NK-92 treated with Interleukin-12 subunit alpha and Interleukin-12 subunit beta, amount 100 ng/mL, for 24 hours (cell line): ENCODE data around the gene KATNIP.

Experiments
- DNase-seq: peaks from one replicate; lab custom pipeline; 2025; lab: John Stamatoyannopoulos, UW

The KATNIP gene

GRCh38 chr16:27583634-27584033 is 33.7 kb downstream of the KATNIP start:
- DNase-seq, result no peak

DNA sequence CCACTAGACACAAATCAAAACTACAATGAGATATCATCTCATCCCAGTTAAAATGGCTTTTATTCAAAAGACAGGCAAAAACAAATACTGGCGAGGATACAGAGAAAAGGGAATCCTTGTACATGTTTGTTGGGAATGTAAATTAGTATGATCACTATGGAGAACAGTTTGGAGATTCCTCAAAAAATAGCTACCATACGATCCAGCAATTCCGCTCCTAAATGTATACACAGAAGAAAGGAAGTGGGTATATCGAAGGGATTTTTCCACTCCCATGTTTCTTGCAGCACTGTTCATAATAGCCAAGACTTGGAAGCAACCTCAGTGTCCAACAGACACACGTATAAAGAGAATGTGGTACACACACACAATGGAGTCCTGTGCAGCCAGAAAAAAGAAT is 35.3 kb downstream of the KATNIP start:
- no peak for DNase-seq

DNA sequence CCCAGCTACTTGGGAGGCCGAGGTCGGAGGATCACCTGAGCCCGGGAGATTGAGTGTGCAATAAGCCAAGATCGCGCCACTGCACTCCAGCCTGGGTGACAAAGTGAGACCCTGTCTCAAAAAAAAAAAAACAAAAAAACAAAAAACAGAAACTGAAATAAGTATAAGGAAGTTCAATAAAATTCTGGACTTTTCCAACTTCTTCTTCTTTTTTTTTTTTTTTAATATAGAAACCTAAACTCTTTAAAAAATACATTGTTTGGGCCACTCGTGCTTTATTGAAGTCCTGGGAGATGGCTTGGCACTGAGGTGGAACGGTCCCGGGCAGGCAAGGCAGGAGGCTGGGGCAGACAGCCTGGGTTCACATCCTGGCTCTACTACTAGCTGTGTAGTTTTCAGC is 36.8 kb downstream of the KATNIP start:
- no peak for DNase-seq

DNA sequence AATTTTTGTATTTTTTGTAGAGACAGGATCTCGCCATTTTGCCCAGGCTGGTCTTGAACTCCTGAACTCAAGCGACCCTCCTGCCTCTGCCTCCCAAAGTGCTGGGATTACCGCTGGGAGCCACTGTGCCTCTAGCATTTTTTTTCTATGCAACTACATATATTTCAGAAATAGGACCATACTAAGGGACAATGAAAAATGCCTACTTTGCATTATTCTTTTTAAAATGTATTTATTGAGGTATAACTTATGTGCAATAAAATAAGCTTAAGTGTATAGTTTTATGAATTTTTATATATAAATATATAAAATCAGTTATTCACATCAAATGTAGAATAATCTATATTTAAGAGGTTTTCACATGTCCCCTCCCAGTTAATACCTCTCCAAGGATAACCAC is 38.1 kb downstream of the KATNIP start:
- DNase-seq, result no peak

GRCh38 chr16:27591837-27592236 is 41.9 kb downstream of the KATNIP start:
- DNase-seq, result no peak

- DNase-seq, result no peak
Observed at GRCh38 chr16:27595475-27595874, 45.5 kb downstream of the KATNIP start.

GRCh38 chr16:27595993-27596392 is 46.0 kb downstream of the KATNIP start:
- no peak for DNase-seq

DNA sequence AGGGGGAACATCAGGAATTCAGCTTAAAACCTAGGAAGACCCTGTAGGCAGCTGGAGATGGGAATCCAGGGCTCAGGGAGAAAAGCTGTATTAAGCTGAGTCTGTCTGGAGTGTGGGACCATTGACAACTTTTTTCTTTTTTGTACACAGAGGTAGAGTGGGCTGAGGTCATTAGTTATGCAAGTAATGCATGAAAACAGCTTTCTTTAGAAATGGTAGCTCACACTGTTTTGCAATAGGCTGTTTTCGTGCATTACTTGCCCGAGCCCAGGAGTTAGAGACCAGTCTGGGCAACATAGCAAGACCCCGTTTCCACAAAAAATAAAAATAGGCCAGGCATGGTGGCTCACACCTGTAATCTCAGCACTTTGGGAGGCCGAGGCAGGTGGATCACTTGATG is 46.5 kb downstream of the KATNIP start:
- no peak for DNase-seq

DNA sequence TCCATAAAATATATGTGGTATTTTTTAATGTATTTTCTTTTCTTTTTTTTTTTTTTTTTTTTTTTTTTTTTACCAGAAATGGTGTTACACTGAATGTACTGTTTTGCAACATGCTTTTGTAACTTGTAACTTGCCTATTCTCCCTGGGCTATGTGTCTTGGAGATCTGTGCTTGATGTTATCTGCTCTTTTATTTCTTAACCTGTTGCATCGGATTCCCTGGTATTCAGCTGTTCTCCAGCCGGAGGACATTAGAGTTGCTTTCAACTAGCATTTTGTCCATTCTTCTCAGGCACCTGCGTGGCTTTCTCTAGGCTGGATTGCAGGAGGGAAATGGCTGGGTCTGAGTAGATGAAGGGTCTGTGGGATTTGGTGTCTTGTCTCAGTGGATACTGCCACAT is 47.4 kb downstream of the KATNIP start:
- DNase-seq, result no peak

DNA sequence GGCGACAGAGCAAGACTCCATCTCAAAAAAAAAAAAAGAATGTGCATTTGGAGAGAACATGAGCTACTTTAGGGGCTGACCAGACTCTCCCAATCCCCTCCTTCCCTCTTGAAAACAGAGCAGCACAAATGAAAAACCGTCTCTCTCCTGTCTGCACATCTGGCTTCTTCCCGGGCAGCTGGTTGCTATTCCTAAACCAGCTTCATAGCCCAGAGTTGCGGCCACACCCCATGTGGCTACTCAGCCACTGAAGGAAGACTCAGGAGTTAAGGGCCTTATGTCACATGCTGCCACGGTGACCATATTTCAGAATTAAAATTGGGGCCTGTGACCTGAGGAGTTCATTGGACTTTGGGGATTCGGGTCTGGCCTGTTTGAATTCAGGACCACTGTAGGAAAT is 48.3 kb downstream of the KATNIP start:
- DNase-seq, result no peak

DNA sequence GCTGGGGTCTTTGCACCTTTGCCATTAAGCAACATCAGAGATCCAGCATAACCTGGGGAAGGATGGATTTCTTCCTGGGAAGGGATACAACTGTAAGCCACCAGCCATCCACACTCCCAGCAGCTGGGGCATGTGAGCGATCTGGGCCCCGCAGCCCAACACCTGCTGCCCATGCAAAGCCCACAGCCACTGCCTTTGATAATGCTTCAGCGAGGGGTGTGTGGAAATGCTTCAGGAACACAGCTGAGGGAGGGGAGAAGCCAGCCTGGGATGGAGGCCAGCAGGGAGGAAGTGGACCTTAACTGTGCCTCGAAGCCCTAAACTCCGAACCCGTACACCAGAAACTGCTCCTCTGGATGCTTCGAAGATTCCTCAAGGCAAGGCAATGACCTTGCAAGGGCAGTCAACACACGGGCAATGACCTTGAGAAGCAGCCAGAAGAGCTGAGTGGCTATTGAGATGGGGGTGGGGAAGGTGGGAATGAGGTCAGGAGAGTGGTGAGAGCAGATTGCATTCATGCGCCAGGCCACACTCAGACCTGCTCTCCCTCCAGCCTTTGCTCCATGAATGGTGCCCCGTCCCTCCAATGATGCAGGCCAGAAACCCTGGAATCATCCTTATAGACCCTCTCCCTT is 49.1 kb downstream of the KATNIP start:
- no peak for DNase-seq

GRCh38 chr16:27599606-27600005 is 49.7 kb downstream of the KATNIP start:
- DNase-seq, result no peak
